ENCODE measurements around the gene RAD54L.

The RAD54L gene

GRCh38 chr1:46289976-46290375 is 42.4 kb downstream of the RAD54L start:
- no peak overlapping the region for H3K27ac ChIP-seq (replicated peaks)
- DNase-seq (ENCODE audit: low read depth in 1 of 2, low spot score in 1 of 2): no peak
- H3K27me3 ChIP-seq (ENCODE audit: insufficient read depth, poor library complexity, severe bottlenecking): no peaks in the 10 kb centered on the region
- no peak overlapping the region for H3K4me3 ChIP-seq (replicated peaks; ENCODE audit: insufficient read depth, low read length)
- no peak for TF ChIP-seq REST (IDR thresholded peaks at IDR 0.05; ENCODE audit: insufficient replicate concordance, low read depth)
- TF ChIP-seq GABPA (IDR thresholded peaks at IDR 0.05; ENCODE audit: low read depth): no peak
- TF ChIP-seq POLR2AphosphoS5 (IDR thresholded peaks at IDR 0.05; ENCODE audit: low read depth): no peak

GRCh38 chr1:46295306-46295705 is 47.7 kb downstream of the RAD54L start:
- H3K27ac ChIP-seq (replicated peaks): no peak overlapping the region
- TF ChIP-seq REST (IDR thresholded peaks at IDR 0.05; ENCODE audit: insufficient replicate concordance, low read depth) (no peak), SPI1 (IDR thresholded peaks at IDR 0.05; ENCODE audit: borderline replicate concordance, low read depth) (no peak), POLR2AphosphoS5 (IDR thresholded peaks at IDR 0.05; ENCODE audit: low read depth) (no peak), GABPA (IDR thresholded peaks at IDR 0.05; ENCODE audit: low read depth) (no peak)
- TF ChIP-seq, protein P1, sequence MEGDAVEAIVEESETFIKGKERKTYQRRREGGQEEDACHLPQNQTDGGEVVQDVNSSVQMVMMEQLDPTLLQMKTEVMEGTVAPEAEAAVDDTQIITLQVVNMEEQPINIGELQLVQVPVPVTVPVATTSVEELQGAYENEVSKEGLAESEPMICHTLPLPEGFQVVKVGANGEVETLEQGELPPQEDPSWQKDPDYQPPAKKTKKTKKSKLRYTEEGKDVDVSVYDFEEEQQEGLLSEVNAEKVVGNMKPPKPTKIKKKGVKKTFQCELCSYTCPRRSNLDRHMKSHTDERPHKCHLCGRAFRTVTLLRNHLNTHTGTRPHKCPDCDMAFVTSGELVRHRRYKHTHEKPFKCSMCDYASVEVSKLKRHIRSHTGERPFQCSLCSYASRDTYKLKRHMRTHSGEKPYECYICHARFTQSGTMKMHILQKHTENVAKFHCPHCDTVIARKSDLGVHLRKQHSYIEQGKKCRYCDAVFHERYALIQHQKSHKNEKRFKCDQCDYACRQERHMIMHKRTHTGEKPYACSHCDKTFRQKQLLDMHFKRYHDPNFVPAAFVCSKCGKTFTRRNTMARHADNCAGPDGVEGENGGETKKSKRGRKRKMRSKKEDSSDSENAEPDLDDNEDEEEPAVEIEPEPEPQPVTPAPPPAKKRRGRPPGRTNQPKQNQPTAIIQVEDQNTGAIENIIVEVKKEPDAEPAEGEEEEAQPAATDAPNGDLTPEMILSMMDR (IDR thresholded peaks at IDR 0.05; ENCODE audit: insufficient read depth, low read length): no peak
- H3K4me3 ChIP-seq (replicated peaks; ENCODE audit: insufficient read depth, low read length): no peak overlapping the region
- no peaks in the 10 kb centered on the region for H3K27me3 ChIP-seq (ENCODE audit: insufficient read depth, poor library complexity, severe bottlenecking)
- DNase-seq (ENCODE audit: low read depth in 1 of 2, low spot score in 1 of 2): no peak

DNA sequence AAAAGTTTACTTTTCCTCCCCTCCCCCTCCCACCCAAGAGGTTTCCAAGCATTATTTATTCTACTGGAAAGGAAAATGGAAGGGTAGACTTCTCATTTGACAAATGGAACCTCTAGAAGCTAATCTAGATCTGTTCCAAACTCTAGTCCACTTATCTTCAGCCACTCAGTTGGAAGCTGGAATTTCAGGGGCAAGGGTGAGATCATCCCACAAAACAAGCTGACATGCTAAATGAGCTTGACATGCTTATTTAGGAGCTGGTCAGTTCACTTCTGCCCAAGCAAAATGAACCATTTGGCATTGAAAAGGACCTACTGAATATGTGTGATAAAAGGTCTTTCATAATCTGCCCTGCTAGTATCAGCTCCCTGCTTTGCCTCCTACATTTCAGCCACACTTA is 50.8 kb downstream of the RAD54L start:
- TF ChIP-seq REST (IDR thresholded peaks at IDR 0.05; ENCODE audit: insufficient replicate concordance, low read depth) (no peak), GABPA (IDR thresholded peaks at IDR 0.05; ENCODE audit: low read depth) (no peak), SPI1 (IDR thresholded peaks at IDR 0.05; ENCODE audit: borderline replicate concordance, low read depth) (no peak), POLR2AphosphoS5 (IDR thresholded peaks at IDR 0.05; ENCODE audit: low read depth) (no peak)
- TF ChIP-seq, protein P1 (IDR thresholded peaks at IDR 0.05; ENCODE audit: insufficient read depth, low read length): no peak
- no peak for DNase-seq (ENCODE audit: low read depth in 1 of 2, low spot score in 1 of 2)
- Histone ChIP-seq H3K27ac (replicated peaks) (no peak overlapping the region), H3K27me3 (ENCODE audit: insufficient read depth, poor library complexity, severe bottlenecking) (no peaks in the 10 kb centered on the region), H3K4me3 (replicated peaks; ENCODE audit: insufficient read depth, low read length) (no peak overlapping the region)
